GM19240 (cell line): ENCODE measurements around the gene INHBE.
A peak's percentile ranks its signal among the peaks of the same experiment; 100 is the strongest.

Experiments used
- DNase-seq: peaks from one replicate; pipeline ENCODE4 v3.0.0; 2011; ENCODE audit warnings: low spot score; ENCODE audit not compliant: insufficient read length

The INHBE gene

DNA sequence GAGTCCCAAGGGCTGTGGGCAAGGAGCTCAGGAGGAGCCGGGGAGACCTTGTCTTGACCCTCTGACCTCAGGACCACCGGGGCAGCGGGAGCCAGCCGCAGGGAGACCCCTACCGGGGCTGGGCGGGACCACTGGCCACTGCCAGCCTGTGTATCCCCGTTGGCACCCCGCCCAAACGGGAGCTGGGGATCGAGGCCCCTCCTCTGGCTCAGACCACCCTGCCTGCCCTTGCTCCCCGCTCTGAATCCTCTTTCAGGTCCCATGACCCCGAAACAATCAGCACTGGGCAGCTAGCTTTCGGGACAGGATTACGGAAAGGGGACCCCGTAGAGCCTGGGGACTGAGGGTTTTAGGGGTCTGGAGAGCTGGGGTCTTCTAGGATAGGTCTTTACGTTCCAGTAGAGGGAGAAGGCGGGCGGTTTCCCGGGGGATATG is 5.8 kb downstream of the INHBE start:
- no peak for DNase-seq

DNA sequence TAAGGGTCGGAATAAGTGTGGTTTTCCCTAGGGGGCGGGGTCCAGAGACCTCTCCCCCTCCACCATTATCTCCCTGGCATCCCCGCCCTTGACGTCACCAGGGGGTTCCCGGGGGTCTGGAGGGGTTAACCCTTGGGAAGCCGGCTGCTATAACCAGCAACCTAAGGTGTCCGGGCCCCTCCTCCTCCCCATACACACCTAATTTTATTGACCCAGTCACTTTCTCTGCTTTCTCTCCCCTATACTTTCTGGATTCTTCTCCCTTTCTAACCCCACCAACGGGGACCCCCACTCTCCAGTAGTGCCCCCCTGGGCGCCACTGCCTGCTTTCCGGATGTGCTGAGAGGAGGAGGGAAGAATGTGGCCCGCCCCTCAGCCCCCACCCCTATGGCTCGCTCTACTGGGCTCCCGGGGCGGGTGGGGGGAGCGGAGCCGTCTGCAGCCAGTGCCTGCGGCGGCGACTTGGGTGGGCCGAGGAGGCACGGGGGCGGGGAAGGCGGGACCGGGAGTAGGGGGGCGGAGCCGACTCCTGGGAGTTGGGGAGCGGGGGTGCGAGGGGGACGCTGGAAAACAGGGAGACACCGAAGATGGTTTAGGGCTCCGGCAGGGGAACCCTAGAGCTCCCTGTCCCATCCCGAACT is 6.3 kb downstream of the INHBE start:
- DNase-seq, result no peak

DNA sequence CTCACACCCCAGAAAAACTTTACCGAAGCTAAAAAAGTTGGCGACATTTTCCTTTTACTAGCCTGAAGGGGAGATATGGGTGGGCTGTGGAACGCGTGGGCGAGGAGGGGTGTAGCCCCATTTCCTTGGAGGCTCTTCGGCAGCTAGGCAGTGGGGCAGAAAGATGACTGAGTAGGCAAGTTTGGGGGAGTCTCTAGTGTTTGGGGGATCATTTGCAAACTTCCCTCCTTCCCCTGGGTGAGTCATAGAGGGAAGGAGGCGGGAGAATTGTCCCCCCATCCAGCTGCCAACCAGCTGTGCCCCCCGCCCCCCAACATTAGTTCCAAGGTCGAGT is 6.8 kb downstream of the INHBE start:
- DNase-seq, result no peak

DNA sequence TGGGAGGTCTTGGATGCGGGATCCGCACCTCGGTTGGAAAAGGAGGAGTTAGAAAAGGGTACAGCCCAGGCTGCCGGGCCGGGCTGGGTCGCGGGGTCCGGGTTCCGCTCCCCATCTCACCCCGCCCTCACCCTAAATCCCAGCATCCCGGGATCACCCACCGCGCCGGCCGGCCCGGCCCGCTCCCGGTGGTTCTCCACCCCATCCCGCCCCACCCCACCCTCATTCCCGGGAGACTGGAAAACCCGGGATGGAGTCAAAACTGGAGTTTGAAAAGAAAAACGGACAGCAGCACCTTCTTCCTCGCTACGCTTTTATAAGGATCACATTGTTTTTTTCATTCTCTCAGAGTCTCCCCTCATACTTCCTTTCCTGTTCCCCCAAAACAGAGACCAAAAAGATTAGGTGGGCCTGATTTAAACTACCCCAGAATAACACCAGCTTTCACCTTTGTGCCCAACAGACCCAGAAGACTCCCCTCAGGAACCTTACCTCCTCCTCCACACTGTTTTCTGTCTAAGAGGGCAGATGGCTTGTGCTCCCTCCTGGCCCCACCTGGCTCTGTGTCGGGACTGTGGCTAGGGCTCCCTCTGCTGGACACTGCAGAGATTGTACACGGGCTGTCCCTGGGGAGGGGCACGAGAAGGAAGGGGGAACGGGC is 7.3 kb downstream of the INHBE start:
- peak; percentile 95 for DNase-seq

DNA sequence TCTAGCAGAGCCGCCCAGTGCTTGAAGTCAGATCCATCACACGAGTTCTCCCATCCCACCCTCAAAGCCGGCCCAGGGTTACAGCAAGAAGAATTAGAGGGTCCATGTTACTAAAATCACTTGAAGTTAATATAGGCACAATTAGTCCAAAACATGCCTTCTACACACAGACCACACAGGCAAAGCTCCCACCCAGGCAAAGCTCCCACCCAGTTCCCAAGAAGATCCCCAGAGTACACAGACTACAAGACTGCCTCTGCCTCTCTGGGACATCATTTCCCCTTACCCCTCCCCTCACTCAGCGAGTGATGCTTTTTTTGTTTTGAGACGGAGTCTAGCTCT is 7.8 kb downstream of the INHBE start:
- no peak for DNase-seq

DNA sequence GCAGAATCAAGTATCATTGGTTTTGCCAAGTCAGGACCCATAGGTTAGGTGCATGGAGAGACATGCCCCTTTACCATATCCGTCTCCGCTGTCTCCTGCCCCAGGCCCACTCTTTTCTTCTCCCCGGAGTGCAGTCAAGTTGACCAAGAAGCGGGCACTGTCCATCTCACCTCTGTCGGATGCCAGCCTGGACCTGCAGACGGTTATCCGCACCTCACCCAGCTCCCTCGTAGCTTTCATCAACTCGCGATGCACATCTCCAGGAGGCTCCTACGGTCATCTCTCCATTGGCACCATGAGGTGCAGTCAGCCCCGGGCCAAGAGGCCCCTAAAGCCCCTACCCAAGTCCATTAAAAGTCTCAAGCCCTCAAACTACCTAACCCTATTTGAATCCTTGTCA is 9.5 kb downstream of the INHBE start:
- DNase-seq, result no peak

DNA sequence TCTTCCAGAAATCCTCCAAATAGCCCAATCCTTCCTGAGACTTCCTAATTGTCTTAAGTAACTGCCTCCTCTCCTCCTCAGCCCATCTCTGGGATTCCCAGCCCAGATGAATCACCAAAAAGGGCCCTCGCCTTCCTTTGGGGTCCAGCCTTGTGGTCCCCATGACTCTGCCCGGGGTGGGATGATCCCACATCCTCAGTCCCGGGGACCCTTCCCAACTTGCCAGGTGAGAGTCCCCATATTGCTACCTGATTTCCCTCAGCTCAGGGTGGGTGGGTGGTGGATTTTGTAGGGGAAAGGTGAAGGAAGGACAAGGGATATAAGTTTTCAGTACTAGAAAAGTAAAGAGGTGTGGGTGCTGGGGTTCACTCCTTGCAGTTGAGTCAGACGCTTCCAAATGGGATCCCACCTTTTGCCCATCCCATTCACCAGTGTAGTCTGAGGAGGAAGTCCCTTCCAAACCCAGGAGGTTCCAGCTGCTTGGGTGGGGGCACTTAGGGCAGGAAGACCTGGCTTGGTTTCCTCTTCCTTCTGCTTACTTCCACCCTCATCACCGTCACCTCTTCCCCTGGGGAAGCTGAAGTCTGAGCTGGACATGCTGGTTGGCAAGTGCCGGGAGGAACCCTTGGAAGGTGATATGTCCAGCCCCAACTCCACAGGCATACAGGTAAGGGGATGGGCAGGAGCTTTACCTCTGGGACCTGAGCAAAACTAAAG is 10.1 kb downstream of the INHBE start:
- no peak for DNase-seq

DNA sequence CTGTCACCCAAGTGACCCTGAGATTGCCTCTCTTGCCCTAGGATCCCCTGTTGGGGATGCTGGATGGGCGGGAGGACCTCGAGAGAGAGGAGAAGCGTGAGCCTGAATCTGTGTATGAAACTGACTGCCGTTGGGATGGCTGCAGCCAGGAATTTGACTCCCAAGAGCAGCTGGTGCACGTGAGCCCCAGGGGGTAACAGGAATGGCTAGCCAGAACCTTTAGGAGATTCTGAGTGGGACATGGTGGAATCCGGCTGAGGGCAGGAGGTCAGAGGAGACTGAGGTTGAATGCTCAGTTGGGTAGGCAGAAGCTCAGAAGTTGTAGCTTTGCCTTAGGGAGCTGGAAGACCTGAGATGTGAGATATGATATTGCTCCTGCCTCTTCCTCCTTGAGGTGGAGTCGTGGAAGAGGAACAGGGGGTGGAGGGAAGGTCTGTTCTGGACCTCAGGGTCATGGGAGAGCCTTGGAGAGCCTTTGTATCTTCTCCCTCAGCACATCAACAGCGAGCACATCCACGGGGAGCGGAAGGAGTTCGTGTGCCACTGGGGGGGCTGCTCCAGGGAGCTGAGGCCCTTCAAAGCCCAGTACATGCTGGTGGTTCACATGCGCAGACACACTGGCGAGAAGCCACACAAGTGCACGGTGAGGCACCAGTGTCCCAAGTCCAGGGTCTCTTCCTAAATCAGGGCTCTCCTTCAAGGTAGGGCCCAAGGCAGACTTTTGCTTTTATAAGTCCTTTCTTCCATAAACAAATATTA is 10.8 kb downstream of the INHBE start:
- DNase-seq, result no peak

DNA sequence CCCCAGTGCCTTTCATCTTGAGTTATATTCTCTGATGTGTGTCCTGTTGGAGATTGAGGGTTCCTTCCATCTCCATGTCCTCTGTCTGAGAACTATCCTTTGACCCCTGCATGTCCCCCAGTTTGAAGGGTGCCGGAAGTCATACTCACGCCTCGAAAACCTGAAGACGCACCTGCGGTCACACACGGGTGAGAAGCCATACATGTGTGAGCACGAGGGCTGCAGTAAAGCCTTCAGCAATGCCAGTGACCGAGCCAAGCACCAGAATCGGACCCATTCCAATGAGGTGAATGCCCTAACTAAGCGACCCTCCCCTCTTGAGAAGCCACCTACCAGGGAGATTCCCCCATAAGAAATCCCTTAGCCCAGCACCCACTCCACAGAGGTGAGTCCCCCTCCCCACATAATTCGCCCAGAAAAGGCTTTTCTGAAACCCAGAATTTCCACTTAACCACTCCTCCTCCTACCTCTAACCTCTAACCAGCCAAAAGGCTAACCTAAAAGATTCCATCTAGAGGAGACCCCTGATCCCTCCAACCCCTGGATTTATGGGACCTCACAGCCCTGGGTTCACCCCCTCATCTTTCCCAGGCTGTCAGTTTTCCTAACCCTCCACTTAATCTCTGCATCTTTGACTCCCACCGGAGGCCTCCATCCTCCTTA is 12.2 kb downstream of the INHBE start:
- no peak for DNase-seq

DNA sequence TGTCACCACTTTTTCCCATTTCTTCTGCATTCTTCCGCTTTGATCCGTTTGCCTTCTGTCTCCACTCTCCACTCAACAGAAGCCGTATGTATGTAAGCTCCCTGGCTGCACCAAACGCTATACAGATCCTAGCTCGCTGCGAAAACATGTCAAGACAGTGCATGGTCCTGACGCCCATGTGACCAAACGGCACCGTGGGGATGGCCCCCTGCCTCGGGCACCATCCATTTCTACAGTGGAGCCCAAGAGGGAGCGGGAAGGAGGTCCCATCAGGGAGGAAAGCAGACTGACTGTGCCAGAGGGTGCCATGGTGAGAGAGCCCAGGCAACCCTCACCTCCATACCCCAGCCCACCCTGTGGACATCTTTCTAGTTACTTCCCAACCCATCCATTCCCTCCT is 12.8 kb downstream of the INHBE start:
- no peak for DNase-seq

DNA sequence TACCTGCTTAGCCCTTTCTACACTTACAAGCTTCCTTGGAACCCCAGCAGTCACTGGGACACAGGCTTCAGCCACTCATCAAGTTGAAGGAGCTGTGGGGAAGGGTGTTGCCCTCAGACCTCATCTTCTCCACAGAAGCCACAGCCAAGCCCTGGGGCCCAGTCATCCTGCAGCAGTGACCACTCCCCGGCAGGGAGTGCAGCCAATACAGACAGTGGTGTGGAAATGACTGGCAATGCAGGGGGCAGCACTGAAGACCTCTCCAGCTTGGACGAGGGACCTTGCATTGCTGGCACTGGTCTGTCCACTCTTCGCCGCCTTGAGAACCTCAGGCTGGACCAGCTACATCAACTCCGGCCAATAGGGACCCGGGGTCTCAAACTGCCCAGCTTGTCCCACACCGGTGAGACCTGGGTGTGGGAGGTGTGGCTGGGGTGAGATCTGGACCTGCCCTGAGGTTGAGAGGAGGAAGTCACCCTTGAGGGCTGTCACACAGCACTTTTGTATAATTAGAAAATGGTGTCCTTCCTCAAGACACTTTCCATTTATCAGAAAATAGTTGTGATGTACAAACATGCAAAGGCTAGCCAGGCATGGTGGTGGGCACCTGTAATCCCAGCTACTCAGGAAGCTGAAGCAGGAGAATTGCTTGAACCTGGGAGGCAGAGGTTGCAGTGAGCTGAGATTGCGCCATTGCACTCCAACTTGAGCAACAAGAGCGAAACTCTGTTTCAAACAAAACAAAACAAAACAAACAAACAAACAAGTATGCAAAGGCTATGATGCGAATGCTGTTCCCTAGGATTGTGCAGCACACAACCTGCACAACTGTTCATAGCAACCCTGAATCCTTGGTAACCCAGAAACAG is 14.4 kb downstream of the INHBE start:
- no peak for DNase-seq

DNA sequence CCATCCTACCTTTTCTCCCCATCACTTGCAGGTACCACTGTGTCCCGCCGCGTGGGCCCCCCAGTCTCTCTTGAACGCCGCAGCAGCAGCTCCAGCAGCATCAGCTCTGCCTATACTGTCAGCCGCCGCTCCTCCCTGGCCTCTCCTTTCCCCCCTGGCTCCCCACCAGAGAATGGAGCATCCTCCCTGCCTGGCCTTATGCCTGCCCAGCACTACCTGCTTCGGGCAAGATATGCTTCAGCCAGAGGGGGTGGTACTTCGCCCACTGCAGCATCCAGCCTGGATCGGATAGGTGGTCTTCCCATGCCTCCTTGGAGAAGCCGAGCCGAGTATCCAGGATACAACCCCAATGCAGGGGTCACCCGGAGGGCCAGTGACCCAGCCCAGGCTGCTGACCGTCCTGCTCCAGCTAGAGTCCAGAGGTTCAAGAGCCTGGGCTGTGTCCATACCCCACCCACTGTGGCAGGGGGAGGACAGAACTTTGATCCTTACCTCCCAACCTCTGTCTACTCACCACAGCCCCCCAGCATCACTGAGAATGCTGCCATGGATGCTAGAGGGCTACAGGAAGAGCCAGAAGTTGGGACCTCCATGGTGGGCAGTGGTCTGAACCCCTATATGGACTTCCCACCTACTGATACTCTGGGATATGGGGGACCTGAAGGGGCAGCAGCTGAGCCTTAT is 15.3 kb downstream of the INHBE start:
- no peak for DNase-seq

DNA sequence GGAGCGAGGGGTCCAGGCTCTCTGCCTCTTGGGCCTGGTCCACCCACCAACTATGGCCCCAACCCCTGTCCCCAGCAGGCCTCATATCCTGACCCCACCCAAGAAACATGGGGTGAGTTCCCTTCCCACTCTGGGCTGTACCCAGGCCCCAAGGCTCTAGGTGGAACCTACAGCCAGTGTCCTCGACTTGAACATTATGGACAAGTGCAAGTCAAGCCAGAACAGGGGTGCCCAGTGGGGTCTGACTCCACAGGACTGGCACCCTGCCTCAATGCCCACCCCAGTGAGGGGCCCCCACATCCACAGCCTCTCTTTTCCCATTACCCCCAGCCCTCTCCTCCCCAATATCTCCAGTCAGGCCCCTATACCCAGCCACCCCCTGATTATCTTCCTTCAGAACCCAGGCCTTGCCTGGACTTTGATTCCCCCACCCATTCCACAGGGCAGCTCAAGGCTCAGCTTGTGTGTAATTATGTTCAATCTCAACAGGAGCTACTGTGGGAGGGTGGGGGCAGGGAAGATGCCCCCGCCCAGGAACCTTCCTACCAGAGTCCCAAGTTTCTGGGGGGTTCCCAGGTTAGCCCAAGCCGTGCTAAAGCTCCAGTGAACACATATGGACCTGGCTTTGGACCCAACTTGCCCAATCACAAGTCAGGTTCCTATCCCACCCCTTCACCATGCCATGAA is 16.0 kb downstream of the INHBE start:
- DNase-seq, result no peak

DNA sequence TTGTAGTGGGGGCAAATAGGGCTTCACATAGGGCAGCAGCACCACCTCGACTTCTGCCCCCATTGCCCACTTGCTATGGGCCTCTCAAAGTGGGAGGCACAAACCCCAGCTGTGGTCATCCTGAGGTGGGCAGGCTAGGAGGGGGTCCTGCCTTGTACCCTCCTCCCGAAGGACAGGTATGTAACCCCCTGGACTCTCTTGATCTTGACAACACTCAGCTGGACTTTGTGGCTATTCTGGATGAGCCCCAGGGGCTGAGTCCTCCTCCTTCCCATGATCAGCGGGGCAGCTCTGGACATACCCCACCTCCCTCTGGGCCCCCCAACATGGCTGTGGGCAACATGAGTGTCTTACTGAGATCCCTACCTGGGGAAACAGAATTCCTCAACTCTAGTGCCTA is 16.6 kb downstream of the INHBE start:
- no peak for DNase-seq

DNA sequence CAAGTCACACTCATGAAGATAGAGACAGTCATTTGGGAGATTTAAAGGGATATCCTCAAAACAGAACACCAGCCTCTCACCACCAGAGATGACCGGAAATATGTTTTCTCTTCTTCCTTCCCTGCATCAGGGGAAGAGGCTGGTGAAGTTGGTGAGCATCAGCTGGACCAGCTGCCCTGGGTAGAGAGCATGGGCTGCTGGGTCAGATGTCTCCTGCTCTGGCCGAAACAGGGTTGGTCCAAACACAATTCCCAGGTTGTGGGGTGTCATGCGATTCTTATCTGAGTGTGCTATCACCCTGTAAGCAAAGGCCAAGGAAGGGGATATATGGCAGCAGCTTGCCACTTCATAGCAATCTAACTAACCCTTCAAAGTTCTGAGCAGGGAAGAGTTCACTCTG is 17.3 kb downstream of the INHBE start:
- no peak for DNase-seq

DNA sequence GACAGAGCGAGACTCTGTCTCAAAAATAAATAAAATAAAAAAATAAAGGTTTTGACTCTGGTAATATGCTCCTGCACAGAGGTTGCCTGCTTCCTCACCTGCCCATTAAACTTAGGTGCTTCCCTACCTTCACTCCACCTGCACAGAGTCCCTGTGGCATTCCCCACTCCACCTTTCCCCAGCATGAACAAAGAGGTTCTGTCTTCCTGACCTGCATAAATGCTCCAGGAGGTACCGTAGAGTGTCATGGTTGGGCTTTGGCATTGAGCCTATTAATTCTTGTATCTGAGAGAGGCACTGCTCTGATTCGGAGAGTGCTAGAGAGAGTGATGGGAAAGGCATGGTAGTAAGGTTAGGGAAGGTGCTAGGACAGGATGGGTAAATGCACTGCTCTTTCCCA is 18.3 kb downstream of the INHBE start:
- DNase-seq, result no peak

DNA sequence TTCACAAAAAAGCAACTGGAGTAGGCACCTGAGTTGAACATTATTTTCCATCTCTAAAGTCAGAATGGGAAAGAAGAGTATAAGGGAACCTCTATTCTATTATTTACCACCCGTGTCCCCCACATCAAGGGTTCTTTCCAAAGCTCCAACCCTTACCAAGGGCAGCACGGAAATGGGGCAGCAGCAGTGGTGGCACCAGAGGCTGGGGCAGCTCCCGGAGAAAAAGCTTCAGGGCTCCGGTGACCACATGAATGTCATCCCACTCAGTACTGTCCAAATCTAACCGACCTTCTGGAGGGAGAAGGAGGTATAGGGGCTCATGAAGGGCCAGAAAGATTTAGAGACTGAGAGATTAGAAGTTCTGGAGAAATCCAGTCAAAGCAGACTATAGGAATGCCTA is 18.8 kb downstream of the INHBE start:
- DNase-seq, result no peak

DNA sequence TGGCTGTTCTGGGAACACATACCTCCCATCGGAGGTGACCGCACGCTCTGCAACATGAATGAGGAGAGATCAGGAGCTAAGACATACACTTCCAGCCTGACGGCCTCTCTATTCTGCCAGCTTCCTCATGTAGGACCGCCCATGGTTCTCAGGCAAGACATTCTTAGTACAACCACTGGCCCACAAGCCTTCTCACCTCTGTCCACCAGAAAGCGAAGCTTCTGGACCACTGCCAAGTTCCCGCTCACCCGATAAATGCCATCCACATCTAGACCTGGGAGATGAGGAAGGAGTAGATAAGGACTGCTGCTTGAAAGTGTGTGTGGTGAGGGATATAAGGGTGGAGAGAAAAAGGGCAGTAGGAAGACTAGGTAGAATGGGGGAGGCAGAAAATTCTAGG is 19.3 kb downstream of the INHBE start:
- DNase-seq, result no peak

DNA sequence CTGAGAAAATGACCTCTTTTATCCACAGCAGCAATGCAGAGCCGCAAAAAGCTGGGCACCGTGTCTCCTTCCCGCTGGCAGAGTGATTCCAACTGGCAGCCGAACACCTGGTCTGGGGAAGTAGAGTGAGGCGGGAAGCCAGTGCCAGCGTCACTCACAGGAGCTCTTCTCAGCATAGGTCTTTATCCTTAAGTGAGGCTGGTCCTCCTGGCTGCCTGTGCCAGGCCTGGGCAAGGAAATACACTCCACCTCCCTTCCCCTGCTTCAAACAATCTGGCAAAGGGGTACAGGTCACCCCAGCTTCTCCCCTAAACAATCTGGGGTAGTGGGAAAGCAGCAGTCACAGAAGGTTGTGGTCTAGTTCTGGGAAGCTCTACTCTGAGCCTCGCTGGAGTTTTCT is 19.8 kb downstream of the INHBE start:
- DNase-seq, result no peak
